A549 (cell line): ENCODE measurements around the gene KRTAP4-11. TPM values are rescaled to one million over a fixed set of nuclear protein-coding genes. Genes with fewer than 3 reads are reported as not detected.
A peak's percentile ranks its signal among the peaks of the same experiment; 100 is the strongest.

Source experiments
- ATAC-seq, 2 experiments: fragments of 200-7000 bp in 1 of 2; fragments of >200 bp in 1 of 2; cut with Nextera tagmentation in 1 of 2; cut with Tn5 transposase in 1 of 2; 3 replicates each; pipeline versions ENCODE4 v1.8.0 to v1.9.1; 2018 to 2020; ENCODE audit warnings: mild to moderate bottlenecking in 1 of 2, moderate library complexity in 1 of 2
- CTCF ChIA-PET: fragments of 300-600 bp; sonication (Branson Sonifier 250); formaldehyde crosslinking; extraction: SDS; loops from one replicate; lab custom pipeline; 2021; ENCODE audit warnings: antibody characterized with exemption, inconsistent platforms; lab: Yijun Ruan, JAX
- POLR2A ChIA-PET: fragments of 350-600 bp; formaldehyde crosslinking; extraction: SDS; loops from one replicate; lab custom pipeline; 2021; ENCODE audit warnings: antibody characterized with exemption, inconsistent platforms; lab: Yijun Ruan, JAX
- DNase-seq, 2 experiments: peaks; one replicate each; pipeline versions ENCODE4 v3.0.0 to v3.0.0-alpha.2; 2011 to 2016; ENCODE audit warnings: low read depth in 1 of 2, low spot score in 1 of 2
- FAIRE-seq: peaks from 2 replicates; lab custom pipeline; 2011; peaks lifted over from hg19 to GRCh38; lab: Jason Lieb, UNC
- H3K27ac ChIP-seq, 2 experiments: fragments of >200 bp; sonication (Bioruptor Twin); formaldehyde crosslinking; 3 replicates each; pipeline ENCODE4 v1.5.1; 2016 to 2017
- H3K4me1 ChIP-seq: fragments of >200 bp; sonication (Bioruptor Twin); formaldehyde crosslinking; 3 replicates; pipeline ENCODE4 v1.6.1; 2016
- H3K4me2 ChIP-seq: fragments of >200 bp; sonication (Bioruptor Twin); formaldehyde crosslinking; 3 replicates; pipeline ENCODE4 v1.6.1; 2016
- H3K4me3 ChIP-seq: fragments of >200 bp; sonication (Bioruptor Twin); formaldehyde crosslinking; 3 replicates; pipeline ENCODE4 v1.5.1; 2016
- H3K9me3 ChIP-seq: fragments of >200 bp; sonication (Bioruptor Twin); formaldehyde crosslinking; 3 replicates; pipeline ENCODE4 v1.6.1; 2016
- BCL3 ChIP-seq: fragments of >200 bp; sonication (Bioruptor Twin); formaldehyde crosslinking; IDR thresholded peaks from 3 replicates; pipeline ENCODE4 v1.6.1; 2016
- CBX8 ChIP-seq: fragments of 200-600 bp; sonication (generic); IDR thresholded peaks from 2 replicates; pipeline ENCODE4 v1.6.1; 2016
- CEBPB ChIP-seq, 2 experiments: fragments of >200 bp in 1 of 2; sonication (Bioruptor Twin) in 1 of 2; formaldehyde crosslinking in 1 of 2; IDR thresholded peaks; 2 replicates each; pipeline ENCODE4 v1.6.1; 2012 to 2016
- CTCF ChIP-seq: fragments of >200 bp; sonication (Bioruptor Twin); formaldehyde crosslinking; IDR thresholded peaks from 3 replicates; pipeline ENCODE4 v1.5.1; 2016
- ELK1 ChIP-seq: fragments of 150-350 bp; IDR thresholded peaks from 2 replicates; pipeline ENCODE4 v1.6.1; 2014; ENCODE audit warnings: low read depth, mild to moderate bottlenecking, low read length
- EP300 ChIP-seq, 2 experiments: fragments of >200 bp; sonication (Bioruptor Twin); formaldehyde crosslinking; IDR thresholded peaks; 2 replicates in 1 of 2; 3 replicates in 1 of 2; pipeline ENCODE4 v1.6.1; 2016 to 2017
- FOSL2 ChIP-seq, 2 experiments: fragments of 450-650 bp in 1 of 2; fragments of >200 bp in 1 of 2; sonication (Bioruptor Twin) in 1 of 2; formaldehyde crosslinking; IDR thresholded peaks; 2 replicates each; pipeline versions ENCODE4 v1.5.0 to v1.6.1; 2016 to 2020; ENCODE audit warnings: mild to moderate bottlenecking in 1 of 2, moderate library complexity in 1 of 2
- HDAC2 ChIP-seq: fragments of 200-600 bp; sonication (generic); IDR thresholded peaks from 2 replicates; pipeline ENCODE4 v1.6.1; 2016
- HEYL ChIP-seq: fragments of 250-450 bp; sonication (Bioruptor Pico); IDR thresholded peaks from 2 replicates; pipeline ENCODE4 v1.8.0; 2021; ENCODE audit warnings: mild to moderate bottlenecking, moderate library complexity
- HOXB13 ChIP-seq: fragments of 250-450 bp; sonication (Bioruptor Pico); IDR thresholded peaks from 2 replicates; pipeline ENCODE4 v1.5.0; 2020; ENCODE audit warnings: low read depth, mild to moderate bottlenecking, moderate library complexity
- MAZ ChIP-seq: fragments of 150-350 bp; IDR thresholded peaks from 2 replicates; pipeline ENCODE4 v1.6.1; 2014; ENCODE audit warnings: antibody characterized with exemption, low read depth, low read length, borderline replicate concordance
- NFE2L2 ChIP-seq: fragments of 150-350 bp; conservative IDR thresholded peaks from 2 replicates; pipeline ENCODE4 v1.6.1; 2014; ENCODE audit warnings: low read length
- PBX3 ChIP-seq: IDR thresholded peaks from 2 replicates; pipeline ENCODE4 v1.6.1; 2012
- POLR2A ChIP-seq: IDR thresholded peaks from 2 replicates; pipeline ENCODE4 v1.6.1; 2012; ENCODE audit warnings: mild to moderate bottlenecking, low read length
- RAD21 ChIP-seq, 2 experiments: fragments of >200 bp in 1 of 2; sonication (Bioruptor Twin) in 1 of 2; formaldehyde crosslinking in 1 of 2; IDR thresholded peaks in 1 of 2; conservative IDR thresholded peaks in 1 of 2; 2 replicates in 1 of 2; 3 replicates in 1 of 2; pipeline ENCODE4 v1.6.1; 2012 to 2018; ENCODE audit warnings: inconsistent platforms in 1 of 2
- RARB ChIP-seq: fragments of 250-450 bp; sonication (Bioruptor Pico); IDR thresholded peaks from 2 replicates; pipeline ENCODE4 v1.8.0; 2021; ENCODE audit warnings: mild to moderate bottlenecking, moderate library complexity
- RCOR1 ChIP-seq: fragments of 150-350 bp; IDR thresholded peaks from 2 replicates; pipeline ENCODE4 v1.6.1; 2014; ENCODE audit warnings: antibody characterized with exemption, low read length, low read depth
- RFX5 ChIP-seq: fragments of 450-650 bp; IDR thresholded peaks from 2 replicates; pipeline ENCODE4 v1.7.1; 2014; ENCODE audit warnings: antibody characterized with exemption, mild to moderate bottlenecking, moderate library complexity
- RNF2 ChIP-seq: fragments of 200-600 bp; sonication (generic); IDR thresholded peaks from 2 replicates; pipeline ENCODE4 v1.6.1; 2016; ENCODE audit warnings: low read depth, mild to moderate bottlenecking, antibody characterized with exemption, moderate library complexity, borderline replicate concordance
- TFCP2L1 ChIP-seq: fragments of 250-450 bp; sonication (Bioruptor Pico); IDR thresholded peaks from 2 replicates; pipeline ENCODE4 v1.5.0; 2021; ENCODE audit warnings: mild to moderate bottlenecking
- ZFP36 ChIP-seq: fragments of 450-650 bp; IDR thresholded peaks from 2 replicates; pipeline ENCODE4 v1.6.1; 2014; ENCODE audit warnings: borderline replicate concordance; ENCODE audit not compliant: partially characterized antibody
- ZNF302 ChIP-seq: fragments of 250-450 bp; sonication (Bioruptor Pico); IDR thresholded peaks from 2 replicates; pipeline ENCODE4 v1.9.0; 2021; ENCODE audit warnings: inconsistent platforms, mild to moderate bottlenecking, moderate library complexity
- WGBS: methylation state at CpG from one replicate; pipeline ENCODE4 v1.1.6; 2017; ENCODE audit errors: missing lambda C conversion rate; 5-methylcytosine and 5-hydroxymethylcytosine counted together
- polyA plus RNA-seq, 4 experiments: library from polyadenylated mRNA; depleted of rRNA in 3 of 4; stranded (reverse); fragments of >200 nt; fragmentation: RNase III in 1 of 4; extraction: RNeasy Plus Mini Kit Qiagen cat#74134 plus additional on column Dnase treatment in 1 of 4; gene quantifications; 2 replicates in 3 of 4; 3 replicates in 1 of 4; pipeline ENCODE4 v1.2.3, GENCODE V29; 2011 to 2017

The KRTAP4-11 gene
- polyA plus RNA-seq, 2 of the 4 experiments (the other 2 are of a cell fraction), result not detected

GRCh38 chr17:41103896-41104295 is 14.3 kb downstream of the KRTAP4-11 start:
- POLR2A ChIA-PET, result no interaction called here
- CTCF ChIA-PET, result no interaction called here
- Histone ChIP-seq H3K9me3 (no peaks in the 10 kb centered on the region), H3K4me1 (peaks cover 24% of the 10 kb centered on the region), H3K4me3 (no peak overlapping the region), H3K27ac (no peak overlapping the region)
- DNase-seq, result no peak
- 90% methylated on average over 1 of the region's 1 CpG for WGBS
- FAIRE-seq, result no peak
- TF ChIP-seq PBX3 (no peak), HOXB13 (CRISPR knock-in tag) (no peak), HEYL (CRISPR knock-in tag) (no peak), MAZ (no peak), CTCF (no peak), ZNF302 (CRISPR knock-in tag) (no peak), RCOR1 (no peak), BCL3 (no peak), RFX5 (no peak), CBX8 (no peak), NFE2L2 (no peak), ELK1 (no peak), FOSL2 (IDR thresholded peaks at IDR 0.05) (no peak), FOSL2 (CRISPR knock-in tag; IDR thresholded peaks at IDR 0.05) (no peak), RNF2 (no peak), EP300 (IDR thresholded peaks at IDR 0.05) (no peak), CEBPB (IDR thresholded peaks at IDR 0.05) (no peak), RARB (CRISPR knock-in tag) (no peak), RAD21 (conservative IDR thresholded peaks at IDR 0.05 in 1 of 2, IDR thresholded peaks at IDR 0.05 in 1 of 2) (no peak), POLR2A (no peak)
- TF ChIP-seq, all 56 proteins: peak for 0
- H3K4me2 ChIP-seq, result no peak overlapping the region; the same call in 2 of the 3 replicates
- no peak for ATAC-seq

- no peak for ATAC-seq
- H3K9me3 ChIP-seq, result no peaks in the 10 kb centered on the region
- WGBS, result 87% methylated on average over 8 of the region's 10 CpGs
- no peak for FAIRE-seq
- ChIA-PET CTCF (no interaction called here), POLR2A (no interaction called here)
- no peak within 1 kb of the TSS for H3K4me2 ChIP-seq
- no peak within 1 kb of the TSS for H3K4me3 ChIP-seq
- TF ChIP-seq EP300 (IDR thresholded peaks at IDR 0.05) (no peak), HDAC2 (no peak), TFCP2L1 (CRISPR knock-in tag) (no peak), BCL3 (no peak), ZFP36 (no peak), PBX3 (no peak)
- H3K4me1 ChIP-seq, result peaks cover 34% of the 10 kb centered on the region
- H3K27ac ChIP-seq, result peak within 1 kb of the TSS in 1 of 2 experiments; percentile 29; a peak in 1 of 6 replicates
- DNase-seq, result no peak
Observed at GRCh38 chr17:41101586-41102259, 16.4 kb downstream of the KRTAP4-11 start, which contains the start of gene KRTAP4-16. TSS of gene KRTAP4-16 (minus strand) at chr17:41102209. CDS start at chr17:41102209, 0 bp downstream.
